Measurements from ENCODE around the gene UROC1.

UROC1 gene

DNA sequence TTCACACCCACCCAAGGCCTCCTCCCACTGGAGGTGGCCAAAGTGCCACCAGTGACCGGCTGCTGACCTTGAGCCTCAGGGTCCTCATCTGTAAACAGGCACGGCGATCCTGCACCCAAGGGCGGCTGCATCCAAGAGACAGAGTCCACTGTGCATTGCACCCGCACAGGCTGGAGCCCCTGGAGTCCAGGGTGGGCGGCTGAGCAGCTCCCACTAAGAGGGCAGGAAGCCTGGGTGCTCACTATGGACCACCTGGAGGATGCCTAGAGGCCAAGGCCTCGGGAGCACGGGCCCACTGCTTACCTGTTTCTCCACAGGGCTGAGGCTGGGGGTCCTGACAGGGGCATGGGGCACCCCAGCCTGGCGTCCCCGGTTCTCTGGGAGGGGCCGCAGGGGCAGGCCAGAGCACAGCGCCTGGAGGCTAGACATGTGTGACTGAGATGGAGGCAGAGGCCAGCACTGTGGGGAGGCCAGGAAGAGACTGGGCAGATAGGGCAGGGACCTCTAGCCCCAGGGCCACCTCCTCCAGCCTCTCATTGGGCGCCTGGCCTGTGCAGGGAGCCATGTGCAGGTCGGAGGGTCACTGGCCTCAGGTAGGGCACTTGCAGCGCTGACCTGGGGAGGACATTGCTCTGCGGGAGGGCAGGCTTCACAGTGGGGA is at the start of gene UROC1:
TSS of gene UROC1 (minus strand) at position 483 of the 661 bp plus-strand sequence. CDS start at position 429, 54 bp downstream.
- Histone ChIP-seq H3K4me3 (no peak within 1 kb of the TSS), H3K27ac (no peak within 1 kb of the TSS), H3K9me3 (no peaks in the 10 kb centered on the region), H3K4me1 (no peaks in the 10 kb centered on the region), H3K27me3 (peaks cover 0 to 18% of the 10 kb centered on the region in 2 donors), H3K36me3 (no peaks in the 10 kb centered on the region)
- peak in 1 of 2 donors; percentile 47 for DNase-seq
- intact Hi-C loops (cut with DNase I; ENCODE audit: low total_unique reads) = no loop called here
- TF ChIP-seq, protein P1, sequence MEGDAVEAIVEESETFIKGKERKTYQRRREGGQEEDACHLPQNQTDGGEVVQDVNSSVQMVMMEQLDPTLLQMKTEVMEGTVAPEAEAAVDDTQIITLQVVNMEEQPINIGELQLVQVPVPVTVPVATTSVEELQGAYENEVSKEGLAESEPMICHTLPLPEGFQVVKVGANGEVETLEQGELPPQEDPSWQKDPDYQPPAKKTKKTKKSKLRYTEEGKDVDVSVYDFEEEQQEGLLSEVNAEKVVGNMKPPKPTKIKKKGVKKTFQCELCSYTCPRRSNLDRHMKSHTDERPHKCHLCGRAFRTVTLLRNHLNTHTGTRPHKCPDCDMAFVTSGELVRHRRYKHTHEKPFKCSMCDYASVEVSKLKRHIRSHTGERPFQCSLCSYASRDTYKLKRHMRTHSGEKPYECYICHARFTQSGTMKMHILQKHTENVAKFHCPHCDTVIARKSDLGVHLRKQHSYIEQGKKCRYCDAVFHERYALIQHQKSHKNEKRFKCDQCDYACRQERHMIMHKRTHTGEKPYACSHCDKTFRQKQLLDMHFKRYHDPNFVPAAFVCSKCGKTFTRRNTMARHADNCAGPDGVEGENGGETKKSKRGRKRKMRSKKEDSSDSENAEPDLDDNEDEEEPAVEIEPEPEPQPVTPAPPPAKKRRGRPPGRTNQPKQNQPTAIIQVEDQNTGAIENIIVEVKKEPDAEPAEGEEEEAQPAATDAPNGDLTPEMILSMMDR (IDR thresholded peaks at IDR 0.05) = no peak

DNA sequence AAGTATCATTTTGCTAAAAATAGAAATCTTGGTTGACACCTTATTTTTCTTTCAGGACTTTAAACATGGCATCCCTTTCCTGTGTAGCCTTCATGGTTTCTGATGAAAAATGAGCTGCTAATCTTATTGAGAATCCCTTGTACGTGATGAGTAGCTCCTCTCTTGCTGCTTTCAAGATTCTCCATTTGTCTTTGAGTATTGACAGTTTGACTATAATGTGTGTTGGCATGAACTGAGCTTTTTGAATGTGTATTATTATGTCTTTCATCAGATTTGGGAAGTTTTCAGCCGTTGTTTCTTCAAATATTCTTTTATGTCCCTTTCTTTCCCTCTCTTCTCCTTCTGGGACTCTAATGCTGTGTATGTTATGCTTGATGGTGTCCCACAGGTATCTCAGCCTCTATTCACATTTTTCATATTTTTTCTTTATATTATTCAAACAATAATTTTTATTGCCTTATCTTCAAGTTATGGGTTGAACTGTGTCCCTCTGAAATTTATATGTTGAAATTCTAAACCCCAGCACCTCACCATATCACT is 45.2 kb upstream of the UROC1 start:
- H3K27me3 ChIP-seq = no peaks in the 10 kb centered on the region
- no peaks in the 10 kb centered on the region for H3K36me3 ChIP-seq
- no peak overlapping the region for H3K4me3 ChIP-seq
- no peaks in the 10 kb centered on the region for H3K4me1 ChIP-seq
- TF ChIP-seq, protein P1 (IDR thresholded peaks at IDR 0.05) = no peak
- H3K9me3 ChIP-seq = peaks cover 0 to 12% (median 7%) of the 10 kb centered on the region in 3 donors
- intact Hi-C loops (cut with DNase I; ENCODE audit: low total_unique reads) = no loop called here
- no peak overlapping the region for H3K27ac ChIP-seq
- no peak for DNase-seq

DNA sequence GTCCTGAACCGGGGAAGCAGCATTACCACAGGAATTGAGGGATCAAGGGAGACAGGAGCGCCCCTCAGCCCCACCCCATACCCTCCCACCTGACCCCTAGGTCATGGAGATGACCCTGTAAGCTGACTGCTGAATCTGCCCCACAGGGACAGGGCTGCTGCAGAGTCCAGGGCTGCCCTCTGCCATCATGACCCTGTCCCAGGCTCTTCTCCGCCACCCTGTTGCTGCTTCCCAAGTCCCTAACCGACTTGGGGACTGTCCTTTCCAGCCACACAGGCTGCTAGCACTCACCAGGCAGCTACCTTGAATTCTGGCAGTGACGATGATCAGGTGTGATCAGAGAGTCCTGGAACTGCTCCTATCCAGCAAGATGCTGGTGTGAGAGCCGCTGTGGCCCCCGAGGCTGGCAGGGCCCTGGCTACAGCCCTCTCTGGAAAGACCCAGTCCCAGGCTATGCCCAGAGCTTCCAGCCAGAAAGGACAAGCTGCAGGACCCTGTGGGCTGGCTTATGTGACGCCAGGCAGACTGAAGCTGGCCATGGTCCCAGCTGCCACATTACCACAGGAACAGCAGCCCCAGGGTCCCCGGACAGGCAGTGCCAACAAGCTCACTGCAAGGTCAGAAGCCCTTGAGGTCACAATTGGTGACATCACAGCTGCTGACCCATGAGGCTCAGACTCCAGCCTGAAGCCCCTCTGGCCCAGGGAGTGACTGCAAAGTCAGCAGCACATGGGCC is 40.9 kb upstream of the UROC1 start, which contains the start of gene C3orf22:
TSS of gene C3orf22 (minus strand) at position 597 of the 736 bp plus-strand sequence. CDS start 5,542 bp downstream, outside the sequence.
- no peak within 1 kb of the TSS for H3K27ac ChIP-seq
- no peaks in the 10 kb centered on the region for H3K4me1 ChIP-seq
- peaks cover 0 to 16% of the 10 kb centered on the region in 2 donors for H3K27me3 ChIP-seq
- TF ChIP-seq, protein P1 (IDR thresholded peaks at IDR 0.05) = no peak
- peaks cover 0 to 12% (median 5%) of the 10 kb centered on the region in 3 donors for H3K9me3 ChIP-seq
- no peak within 1 kb of the TSS for H3K4me3 ChIP-seq
- peak in 1 of 2 donors; percentile 48 for DNase-seq
- H3K36me3 ChIP-seq = no peaks in the 10 kb centered on the region
- intact Hi-C loops (cut with DNase I; ENCODE audit: low total_unique reads) = no loop called here

DNA sequence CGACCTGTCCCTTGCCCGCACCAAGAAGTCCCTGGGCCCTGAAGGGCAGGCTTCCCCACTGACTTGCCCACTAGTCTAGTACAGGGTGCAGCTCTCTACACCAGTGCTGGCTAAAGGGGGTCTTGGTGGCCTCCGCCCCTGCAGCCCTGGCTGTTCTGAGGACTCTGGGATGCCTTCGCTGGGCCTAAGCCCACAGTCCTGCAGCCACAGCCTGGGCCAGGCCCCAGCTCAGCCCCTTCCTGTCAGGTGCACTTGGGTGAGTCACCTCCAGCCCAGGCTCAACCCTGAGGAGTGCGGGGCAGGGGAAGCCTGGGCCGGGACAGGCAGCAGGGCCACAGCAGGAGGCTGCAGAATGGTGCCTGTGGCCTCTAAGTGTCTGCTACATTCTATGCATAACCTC is 40.2 kb upstream of the UROC1 start:
- Histone ChIP-seq H3K4me3 (no peak overlapping the region), H3K9me3 (peaks cover 0 to 6% (median 0%) of the 10 kb centered on the region in 3 donors), H3K27ac (no peak overlapping the region), H3K27me3 (peaks cover 0 to 19% of the 10 kb centered on the region in 2 donors), H3K4me1 (no peaks in the 10 kb centered on the region), H3K36me3 (no peaks in the 10 kb centered on the region)
- intact Hi-C loops (cut with DNase I; ENCODE audit: low total_unique reads) = no loop called here
- no peak for DNase-seq
- TF ChIP-seq, protein P1 (IDR thresholded peaks at IDR 0.05) = no peak

DNA sequence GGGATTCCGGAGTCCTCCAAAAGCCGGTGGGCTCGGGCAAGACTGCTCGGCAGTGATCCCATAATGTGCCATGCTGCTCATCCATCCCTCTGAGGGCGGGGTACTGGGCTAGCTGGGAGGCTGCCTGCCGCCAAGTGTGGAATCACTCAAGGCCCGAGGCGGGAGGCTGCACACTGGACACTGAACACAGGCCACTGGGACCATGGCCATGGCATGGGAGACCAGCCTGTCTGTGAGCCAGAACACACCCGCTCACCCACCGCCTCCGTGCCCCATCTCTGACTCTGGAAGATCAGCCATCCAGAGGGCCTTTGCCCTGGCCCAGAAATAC is 39.8 kb upstream of the UROC1 start:
- TF ChIP-seq, protein P1 (IDR thresholded peaks at IDR 0.05) = no peak
- Histone ChIP-seq H3K36me3 (no peaks in the 10 kb centered on the region), H3K27ac (no peak overlapping the region), H3K4me1 (no peaks in the 10 kb centered on the region), H3K4me3 (no peak overlapping the region), H3K9me3 (peaks cover 0 to 2% (median 0%) of the 10 kb centered on the region in 3 donors), H3K27me3 (peaks cover 0 to 21% of the 10 kb centered on the region in 2 donors)
- intact Hi-C loops (cut with DNase I; ENCODE audit: low total_unique reads) = no loop called here
- DNase-seq = peak in 1 of 2 donors; percentile 59

Data from tibial artery (tissue), 4 donors.